Heart left ventricle (tissue), 16 donors: ENCODE data around the gene C2CD4C. TPM values are rescaled to one million over a fixed set of nuclear protein-coding genes. Genes with fewer than 3 reads are reported as not detected.

Source experiments
- ATAC-seq, 4 donors: fragments of 200-7000 bp; cut with Tn5 transposase; one replicate each; pipeline ENCODE4 v1.9.1; 2020 to 2022; ENCODE audit warnings: moderate library complexity in 4 of 4, mild to moderate bottlenecking in 3 of 4, moderate number of reproducible peaks in 1 of 4
- DNase-seq, 5 donors: peaks; one replicate each; pipeline ENCODE4 v3.0.0-alpha.2; 2020
- H3K27ac ChIP-seq, 12 donors: fragments of 200-600 bp; sonication (generic) in 4 of 12; one replicate each; pipeline versions ENCODE4 v1.5.0 to v1.8.0; 2016 to 2022; ENCODE audit warnings: mild to moderate bottlenecking in 2 of 12
- H3K27me3 ChIP-seq, 9 donors: fragments of 200-600 bp; sonication (generic) in 2 of 9; one replicate each; pipeline versions ENCODE4 v1.5.1 to v1.8.0; 2016 to 2022; ENCODE audit warnings: mild to moderate bottlenecking in 3 of 9
- H3K36me3 ChIP-seq, 9 donors: fragments of 200-600 bp; sonication (generic) in 2 of 9; one replicate each; pipeline versions ENCODE4 v1.5.0 to v1.8.0; 2018 to 2022; ENCODE audit warnings: mild to moderate bottlenecking in 2 of 9
- H3K4me1 ChIP-seq, 12 donors: fragments of 200-600 bp; sonication (generic) in 4 of 12; one replicate each; pipeline versions ENCODE4 v1.5.0 to v1.8.0; 2016 to 2022; ENCODE audit warnings: mild to moderate bottlenecking in 3 of 12
- H3K4me3 ChIP-seq, 12 donors: fragments of 200-600 bp; sonication (generic) in 4 of 12; one replicate each; pipeline versions ENCODE4 v1.5.0 to v1.8.0; 2017 to 2022; ENCODE audit warnings: mild to moderate bottlenecking in 9 of 12, moderate library complexity in 4 of 12
- H3K9me3 ChIP-seq, 12 donors: fragments of 200-600 bp; sonication (generic) in 4 of 12; one replicate each; pipeline versions ENCODE4 v1.5.0 to v1.8.0; 2016 to 2022; ENCODE audit warnings: mild to moderate bottlenecking in 1 of 12
- POLR2A ChIP-seq, 2 donors: fragments of 450-650 bp; IDR thresholded peaks; one replicate each; pipeline ENCODE4 v1.6.1; 2017; ENCODE audit warnings: antibody characterized with exemption in 2 of 2, mild to moderate bottlenecking in 2 of 2, moderate library complexity in 2 of 2
- WGBS, 4 donors: extraction: QIAGEN DNeasy Blood & Tissue Kit in 2 of 4; methylation state at CpG; one replicate each; pipeline versions ENCODE4 v1.1.5 to v1.1.7; 2013 to 2018; 5-methylcytosine and 5-hydroxymethylcytosine counted together
- intact Hi-C, 10 donors: fragments of 100-400 bp; cut with DNase I; formaldehyde crosslinking; loops; one replicate each; pipeline versions ENCODE4 v1.11.1 to v1.14.2; 2022
- polyA plus RNA-seq, 2 donors: library from polyadenylated mRNA; stranded (reverse); fragments of 200-250 nt; gene quantifications; one replicate each; pipeline ENCODE4 v1.2.3, GENCODE V29; 2013
- total RNA-seq, 9 donors: library from RNA; depleted of rRNA in 2 of 9; stranded (reverse); fragments of >200 nt in 2 of 9; fragmentation: NEBNext Ultra II Directional in 3 of 9; extraction: Animal tissue kit (Norgen Biotek cat#: 25700) in 3 of 9; gene quantifications; one replicate each; pipeline versions ENCODE4 v1.1.0 to v1.2.4, GENCODE V29; 2016 to 2023
- TF ChIP-seq, protein P1 (sequence below), 12 donors: fragments of 200-600 bp; sonication (generic) in 4 of 12; IDR thresholded peaks; one replicate each; pipeline versions ENCODE4 v1.5.0 to v1.8.0; 2018 to 2022; ENCODE audit warnings: antibody characterized with exemption in 12 of 12, mild to moderate bottlenecking in 5 of 12
- donor health status: ischemic (EF 13 %, LVEDD 7.1; RV severe dilation, severe dysfunction).
- donor health status: healthy with polysubstance abuse.
- donor health status: DM: no; HTN: yes; CAD: no.
- donor health status: DM: no; HTN: no; CAD: no.
- donor health status: ischemic (EF 25% LVEDD 6.9; RV normal size, moderate dysfunction).
- donor health status: ischemic (EF 25% LVEDD 5.7; RV mildly dilated, moderate dysfunction).
- donor health status: healthy.
- donor health status: DM: yes; HTN: yes; CAD: no.
- donor health status: ischemic (EF 35%, LVEDD 5.7; RV mildly dilated, moderate dysfunction).
- donor health status: nonischemic (EF 11% LVEDD 7.7; RV severe dilation, severe dysfunction).
- donor health status: DM: yes; HTN: yes; CAD: no.
- donor health status: PGD.
- donor health status: ischemic (EF 29% LVEDD 5.4; RV normal size, mild dysfunction).
- donor health status: nonischemic (EF 23%, LVEDD 6.1; RV moderate dilation, normal function).

Gene C2CD4C
- total and polyA plus RNA-seq, 11 donors: 0.12 to 2.2 (median 1.3) TPM

GRCh38 chr19:416416-416815, 7.5 kb upstream of the C2CD4C start:
- Histone ChIP-seq H3K4me3 (no peak overlapping the region), H3K27me3 (peaks cover 0 to 12% (median 0%) of the 10 kb centered on the region in 9 donors), H3K4me1 (peaks cover 0 to 17% (median 0%) of the 10 kb centered on the region in 12 donors), H3K9me3 (no peaks in the 10 kb centered on the region), H3K27ac (no peak overlapping the region), H3K36me3 (peaks cover 0 to 11% (median 0%) of the 10 kb centered on the region in 9 donors)
- DNase-seq (peak in 1 of 5 donors; percentile 42), ATAC-seq (no peak)
- WGBS, 4 donors: 88 to 95% (median 89%) methylated on average over 13 to 14 of the region's 14 CpGs
- intact Hi-C loops: no loop called here
- TF ChIP-seq, protein P1, sequence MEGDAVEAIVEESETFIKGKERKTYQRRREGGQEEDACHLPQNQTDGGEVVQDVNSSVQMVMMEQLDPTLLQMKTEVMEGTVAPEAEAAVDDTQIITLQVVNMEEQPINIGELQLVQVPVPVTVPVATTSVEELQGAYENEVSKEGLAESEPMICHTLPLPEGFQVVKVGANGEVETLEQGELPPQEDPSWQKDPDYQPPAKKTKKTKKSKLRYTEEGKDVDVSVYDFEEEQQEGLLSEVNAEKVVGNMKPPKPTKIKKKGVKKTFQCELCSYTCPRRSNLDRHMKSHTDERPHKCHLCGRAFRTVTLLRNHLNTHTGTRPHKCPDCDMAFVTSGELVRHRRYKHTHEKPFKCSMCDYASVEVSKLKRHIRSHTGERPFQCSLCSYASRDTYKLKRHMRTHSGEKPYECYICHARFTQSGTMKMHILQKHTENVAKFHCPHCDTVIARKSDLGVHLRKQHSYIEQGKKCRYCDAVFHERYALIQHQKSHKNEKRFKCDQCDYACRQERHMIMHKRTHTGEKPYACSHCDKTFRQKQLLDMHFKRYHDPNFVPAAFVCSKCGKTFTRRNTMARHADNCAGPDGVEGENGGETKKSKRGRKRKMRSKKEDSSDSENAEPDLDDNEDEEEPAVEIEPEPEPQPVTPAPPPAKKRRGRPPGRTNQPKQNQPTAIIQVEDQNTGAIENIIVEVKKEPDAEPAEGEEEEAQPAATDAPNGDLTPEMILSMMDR (IDR thresholded peaks at IDR 0.05): no peak
- TF ChIP-seq POLR2A (IDR thresholded peaks at IDR 0.05): no peak

GRCh38 chr19:415292-415691, 6.3 kb upstream of the C2CD4C start:
- DNase-seq (no peak), ATAC-seq (no peak)
- WGBS, 4 donors: 97 to 100% (median 100%) methylated on average over 1 of the region's 1 CpG
- Histone ChIP-seq H3K9me3 (no peaks in the 10 kb centered on the region), H3K4me1 (peaks cover 0 to 12% (median 0%) of the 10 kb centered on the region in 12 donors), H3K27ac (no peak overlapping the region), H3K4me3 (no peak overlapping the region), H3K36me3 (peaks cover 0 to 9% (median 0%) of the 10 kb centered on the region in 9 donors), H3K27me3 (peaks cover 0 to 16% (median 3%) of the 10 kb centered on the region in 9 donors)
- intact Hi-C loops: no loop called here
- TF ChIP-seq, protein P1 (IDR thresholded peaks at IDR 0.05): no peak
- TF ChIP-seq POLR2A (IDR thresholded peaks at IDR 0.05): no peak

GRCh38 chr19:413756-414420, 4.9 kb upstream of the C2CD4C start:
- intact Hi-C loops: no loop called here
- TF ChIP-seq, protein P1 (IDR thresholded peaks at IDR 0.05): no peak
- TF ChIP-seq POLR2A (IDR thresholded peaks at IDR 0.05): no peak
- 71 to 81% (median 75%) methylated on average over 15 of the region's 15 CpGs for WGBS, 4 donors
- peaks cover 0 to 5% (median 0%) of the 10 kb centered on the region in 9 donors for H3K36me3 ChIP-seq
- peaks cover 0 to 14% (median 8%) of the 10 kb centered on the region in 12 donors for H3K4me1 ChIP-seq
- H3K9me3 ChIP-seq: no peaks in the 10 kb centered on the region
- DNase-seq: peak in 2 of 5 donors; percentile 19 to 30
- no peak overlapping the region for H3K27ac ChIP-seq
- no peak overlapping the region for H3K4me3 ChIP-seq
- ATAC-seq: no peak
- peaks cover 5 to 28% (median 14%) of the 10 kb centered on the region in 9 donors for H3K27me3 ChIP-seq
